ENCODE data around the gene RAB40B.

RAB40B gene

DNA sequence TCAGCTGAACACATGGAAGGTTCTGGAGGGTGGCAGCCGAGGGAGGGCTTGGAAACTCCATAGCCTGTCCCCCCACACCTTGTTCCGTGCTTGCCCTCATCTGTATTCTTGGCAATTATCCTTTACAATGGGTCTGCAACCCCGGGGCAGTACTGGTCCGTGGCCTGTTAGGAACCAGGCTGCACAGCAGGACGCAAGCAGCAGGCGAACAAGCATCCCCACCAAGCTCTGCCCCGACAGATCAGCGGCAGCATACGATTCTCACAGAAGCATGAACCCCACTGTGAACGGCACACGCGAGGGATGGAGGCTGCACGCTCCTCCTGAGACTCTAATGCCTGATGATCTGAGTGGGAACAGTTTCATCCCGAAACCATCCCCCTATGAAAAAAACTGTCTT is 56.5 kb downstream of the RAB40B start:
- Histone ChIP-seq H3K4me3 (ENCODE audit: low read length) (no peak overlapping the region), H3K9me3 (ENCODE audit: insufficient read depth, low read length) (no peaks in the 10 kb centered on the region), H4K20me1 (ENCODE audit: insufficient read depth, low read length) (peaks cover 45% of the 10 kb centered on the region), H3K36me3 (replicated peaks; ENCODE audit: low read depth, low read length) (peaks cover 51% of the 10 kb centered on the region), H3K4me2 (ENCODE audit: low read length) (no peak overlapping the region), H2AFZ (ENCODE audit: low read depth, low read length) (no peak overlapping the region), H3K9ac (ENCODE audit: low read length) (no peak overlapping the region), H3K27me3 (ENCODE audit: low read depth, low read length) (no peaks in the 10 kb centered on the region), H3K27ac (ENCODE audit: low read length) (no peak overlapping the region), H3K4me1 (ENCODE audit: low read length) (peaks cover 5% of the 10 kb centered on the region), H3K79me2 (ENCODE audit: low read length) (peaks cover 91% of the 10 kb centered on the region)
- TF ChIP-seq EZH2phosphoT487 (IDR thresholded peaks at IDR 0.05; ENCODE audit: low read depth) = no peak
- TF ChIP-seq, protein P1, sequence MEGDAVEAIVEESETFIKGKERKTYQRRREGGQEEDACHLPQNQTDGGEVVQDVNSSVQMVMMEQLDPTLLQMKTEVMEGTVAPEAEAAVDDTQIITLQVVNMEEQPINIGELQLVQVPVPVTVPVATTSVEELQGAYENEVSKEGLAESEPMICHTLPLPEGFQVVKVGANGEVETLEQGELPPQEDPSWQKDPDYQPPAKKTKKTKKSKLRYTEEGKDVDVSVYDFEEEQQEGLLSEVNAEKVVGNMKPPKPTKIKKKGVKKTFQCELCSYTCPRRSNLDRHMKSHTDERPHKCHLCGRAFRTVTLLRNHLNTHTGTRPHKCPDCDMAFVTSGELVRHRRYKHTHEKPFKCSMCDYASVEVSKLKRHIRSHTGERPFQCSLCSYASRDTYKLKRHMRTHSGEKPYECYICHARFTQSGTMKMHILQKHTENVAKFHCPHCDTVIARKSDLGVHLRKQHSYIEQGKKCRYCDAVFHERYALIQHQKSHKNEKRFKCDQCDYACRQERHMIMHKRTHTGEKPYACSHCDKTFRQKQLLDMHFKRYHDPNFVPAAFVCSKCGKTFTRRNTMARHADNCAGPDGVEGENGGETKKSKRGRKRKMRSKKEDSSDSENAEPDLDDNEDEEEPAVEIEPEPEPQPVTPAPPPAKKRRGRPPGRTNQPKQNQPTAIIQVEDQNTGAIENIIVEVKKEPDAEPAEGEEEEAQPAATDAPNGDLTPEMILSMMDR (IDR thresholded peaks at IDR 0.05; ENCODE audit: low read depth, low read length) = no peak

DNA sequence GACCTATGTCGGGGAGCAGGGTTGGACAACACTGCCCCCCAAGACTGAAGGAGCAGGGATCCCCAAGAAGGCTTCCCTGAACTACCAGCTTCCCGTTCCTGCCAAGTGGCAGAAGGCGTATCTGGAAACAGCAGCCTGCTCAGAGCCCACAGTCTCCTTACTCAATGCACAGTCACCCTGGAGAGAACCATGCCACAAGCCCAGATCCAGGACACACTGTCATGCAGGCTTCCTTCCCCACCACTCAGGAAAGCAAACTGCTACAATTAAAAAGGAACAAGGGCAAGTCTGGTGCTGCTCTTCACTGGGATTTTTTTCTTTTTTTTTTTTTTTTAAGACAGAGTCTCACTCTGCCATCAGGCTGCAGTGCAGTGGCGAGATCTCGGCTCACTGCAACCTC is 58.5 kb downstream of the RAB40B start:
- Histone ChIP-seq H4K20me1 (ENCODE audit: insufficient read depth, low read length) (peaks cover 36% of the 10 kb centered on the region), H3K9me3 (ENCODE audit: insufficient read depth, low read length) (no peaks in the 10 kb centered on the region), H3K4me3 (ENCODE audit: low read length) (no peak overlapping the region), H3K79me2 (ENCODE audit: low read length) (peaks cover 85% of the 10 kb centered on the region), H3K27ac (ENCODE audit: low read length) (no peak overlapping the region), H3K9ac (ENCODE audit: low read length) (no peak overlapping the region), H3K4me1 (ENCODE audit: low read length) (no peaks in the 10 kb centered on the region), H2AFZ (ENCODE audit: low read depth, low read length) (no peak overlapping the region), H3K27me3 (ENCODE audit: low read depth, low read length) (no peaks in the 10 kb centered on the region), H3K36me3 (replicated peaks; ENCODE audit: low read depth, low read length) (peaks cover 48% of the 10 kb centered on the region), H3K4me2 (ENCODE audit: low read length) (no peak overlapping the region)
- TF ChIP-seq, protein P1 (IDR thresholded peaks at IDR 0.05; ENCODE audit: low read depth, low read length) = no peak
- TF ChIP-seq EZH2phosphoT487 (IDR thresholded peaks at IDR 0.05; ENCODE audit: low read depth) = no peak

- Histone ChIP-seq H3K27me3 (ENCODE audit: low read depth, low read length) (no peaks in the 10 kb centered on the region), H3K79me2 (ENCODE audit: low read length) (peaks cover 84% of the 10 kb centered on the region), H3K4me2 (ENCODE audit: low read length) (no peak overlapping the region), H3K9ac (ENCODE audit: low read length) (no peak overlapping the region), H3K36me3 (replicated peaks; ENCODE audit: low read depth, low read length) (peaks cover 48% of the 10 kb centered on the region), H2AFZ (ENCODE audit: low read depth, low read length) (no peak overlapping the region), H3K9me3 (ENCODE audit: insufficient read depth, low read length) (no peaks in the 10 kb centered on the region), H3K27ac (ENCODE audit: low read length) (no peak overlapping the region), H3K4me3 (ENCODE audit: low read length) (no peak overlapping the region), H3K4me1 (ENCODE audit: low read length) (no peaks in the 10 kb centered on the region), H4K20me1 (ENCODE audit: insufficient read depth, low read length) (peaks cover 34% of the 10 kb centered on the region)
- TF ChIP-seq, protein P1 (IDR thresholded peaks at IDR 0.05; ENCODE audit: low read depth, low read length) = no peak
- TF ChIP-seq EZH2phosphoT487 (IDR thresholded peaks at IDR 0.05; ENCODE audit: low read depth) = no peak
Observed at GRCh38 chr17:82639628-82640027, 58.9 kb downstream of the RAB40B start.

GRCh38 chr17:82638183-82638773 is 60.2 kb downstream of the RAB40B start:
- no peaks in the 10 kb centered on the region for H3K27me3 ChIP-seq (ENCODE audit: low read depth, low read length)
- no peak overlapping the region for H3K4me3 ChIP-seq (ENCODE audit: low read length)
- peaks cover 44% of the 10 kb centered on the region for H3K36me3 ChIP-seq (replicated peaks; ENCODE audit: low read depth, low read length)
- H4K20me1 ChIP-seq (ENCODE audit: insufficient read depth, low read length) = peaks cover 23% of the 10 kb centered on the region
- H3K9me3 ChIP-seq (ENCODE audit: insufficient read depth, low read length) = no peaks in the 10 kb centered on the region
- H3K4me2 ChIP-seq (ENCODE audit: low read length) = no peak overlapping the region
- H3K27ac ChIP-seq (ENCODE audit: low read length) = no peak overlapping the region
- TF ChIP-seq, protein P1 (IDR thresholded peaks at IDR 0.05; ENCODE audit: low read depth, low read length) = no peak
- no peak for TF ChIP-seq EZH2phosphoT487 (IDR thresholded peaks at IDR 0.05; ENCODE audit: low read depth)
- no peak overlapping the region for H3K9ac ChIP-seq (ENCODE audit: low read length)
- no peaks in the 10 kb centered on the region for H3K4me1 ChIP-seq (ENCODE audit: low read length)
- H3K79me2 ChIP-seq (ENCODE audit: low read length) = peaks cover 79% of the 10 kb centered on the region
- no peak overlapping the region for H2AFZ ChIP-seq (ENCODE audit: low read depth, low read length)
